Body of pancreas (tissue), 4 donors: ENCODE results near the gene MCTP2. TPM values are rescaled to one million over a fixed set of nuclear protein-coding genes. Genes with fewer than 3 reads are reported as not detected.

Source experiments
- ATAC-seq: fragments of 150-250 bp; one replicate; pipeline ENCODE4 v1.9.1; 2016
- DNase-seq, 4 donors: peaks; one replicate each; pipeline ENCODE4 v3.0.0-alpha.2; 2019
- H3K27ac ChIP-seq, 4 donors: fragments of 200-600 bp; sonication (generic); 1 replicate in 3 of 4; 2 replicates in 1 of 4; pipeline versions ENCODE4 v1.5.1 to v1.6.1; 2016 to 2019; ENCODE audit warnings: mild to moderate bottlenecking in 1 of 4, mixed read lengths in 1 of 4, moderate library complexity in 1 of 4
- H3K27me3 ChIP-seq, 2 donors: fragments of 200-600 bp; sonication (generic); one replicate each; pipeline ENCODE4 v1.6.0; 2016; ENCODE audit warnings: mild to moderate bottlenecking in 1 of 2
- H3K36me3 ChIP-seq, 2 donors: fragments of 200-600 bp; sonication (generic); replicated peaks in 1 of 2; 2 replicates each; pipeline ENCODE4 v1.5.1; 2016; ENCODE audit warnings: low read depth in 2 of 2; ENCODE audit not compliant: insufficient read depth in 1 of 2
- H3K4me1 ChIP-seq: fragments of 200-600 bp; sonication (generic); one replicate; pipeline ENCODE4 v1.6.0; 2016
- H3K4me3 ChIP-seq, 2 donors: fragments of 200-600 bp; sonication (generic); 1 replicate in 1 of 2; 2 replicates in 1 of 2; pipeline ENCODE4 v1.5.1; 2016 to 2019
- H3K9me3 ChIP-seq, 3 donors: fragments of 200-600 bp; sonication (generic); 1 replicate in 2 of 3; 2 replicates in 1 of 3; pipeline ENCODE4 v1.5.1; 2016
- CTCF ChIP-seq, 7 experiments: fragments of 450-650 bp in 4 of 7; fragments of 200-600 bp in 3 of 7; sonication (generic) in 3 of 7; IDR thresholded peaks; one replicate each; pipeline ENCODE4 v1.5.1; 2016 to 2019; ENCODE audit warnings: antibody characterized with exemption in 7 of 7
- POLR2A ChIP-seq, 3 donors: fragments of 450-650 bp; IDR thresholded peaks; one replicate each; pipeline ENCODE4 v1.6.1; 2016; ENCODE audit warnings: antibody characterized with exemption in 3 of 3, mild to moderate bottlenecking in 2 of 3
- WGBS, 2 donors: methylation state at CpG; one replicate each; pipeline ENCODE4 v1.1.5; 2017; 5-methylcytosine and 5-hydroxymethylcytosine counted together
- intact Hi-C: fragments of 100-400 bp; cut with DNase I; formaldehyde crosslinking; loops from one replicate; pipeline ENCODE4 v1.15.1; 2023
- total RNA-seq, 2 donors: library from RNA; depleted of rRNA; stranded (reverse); fragments of >200 nt; gene quantifications; one replicate each; pipeline ENCODE4 v1.1.0, GENCODE V29; 2016

Gene MCTP2
- total RNA-seq, 2 donors from 2014 or later = 28.5 to 31.6 TPM

GRCh38 chr15:94404733-94405283, 173.4 kb downstream of the MCTP2 start:
- 81 to 89% methylated on average over 7 to 9 of the region's 9 CpGs for WGBS, 2 donors
- Histone ChIP-seq H3K36me3 (peaks cover 0 to 1% of the 10 kb centered on the region in 2 donors), H3K4me3 (no peak overlapping the region), H3K4me1 (no peaks in the 10 kb centered on the region), H3K9me3 (no peaks in the 10 kb centered on the region), H3K27me3 (no peaks in the 10 kb centered on the region), H3K27ac (no peak overlapping the region)
- no peak for ATAC-seq
- intact Hi-C loops = no loop called here
- peak in 1 of 4 donors; percentile 7 for DNase-seq
- TF ChIP-seq POLR2A (IDR thresholded peaks at IDR 0.05) (no peak), CTCF (IDR thresholded peaks at IDR 0.05) (no peak)

- ATAC-seq (no peak), DNase-seq (no peak)
- H3K36me3 ChIP-seq = no peaks in the 10 kb centered on the region
- H3K27me3 ChIP-seq = no peaks in the 10 kb centered on the region
- no peaks in the 10 kb centered on the region for H3K9me3 ChIP-seq
- WGBS, 2 donors = 73 to 75% methylated on average over 5 of the region's 5 CpGs
- H3K27ac ChIP-seq = no peak overlapping the region
- no peak overlapping the region for H3K4me3 ChIP-seq
- intact Hi-C loops = no loop called here
- no peaks in the 10 kb centered on the region for H3K4me1 ChIP-seq
- TF ChIP-seq CTCF (IDR thresholded peaks at IDR 0.05) = no peak
- no peak for TF ChIP-seq POLR2A (IDR thresholded peaks at IDR 0.05)
Observed at GRCh38 chr15:94411285-94411684, 179.9 kb downstream of the MCTP2 start.

- WGBS, 2 donors = 93% methylated on average over 2 of the region's 2 CpGs
- DNase-seq (no peak), ATAC-seq (no peak)
- intact Hi-C loops = no loop called here
- Histone ChIP-seq H3K36me3 (no peaks in the 10 kb centered on the region), H3K27ac (no peak overlapping the region), H3K4me3 (no peak overlapping the region), H3K4me1 (no peaks in the 10 kb centered on the region), H3K9me3 (no peaks in the 10 kb centered on the region), H3K27me3 (no peaks in the 10 kb centered on the region)
- TF ChIP-seq CTCF (IDR thresholded peaks at IDR 0.05) = no peak
- no peak for TF ChIP-seq POLR2A (IDR thresholded peaks at IDR 0.05)
Observed at GRCh38 chr15:94411846-94412245, 180.5 kb downstream of the MCTP2 start.

- no peak overlapping the region for H3K27ac ChIP-seq
- ATAC-seq = no peak
- H3K4me3 ChIP-seq = no peak overlapping the region
- DNase-seq = no peak
- no peaks in the 10 kb centered on the region for H3K9me3 ChIP-seq
- 28 to 36% methylated on average over 6 of the region's 6 CpGs for WGBS, 2 donors
- H3K4me1 ChIP-seq = no peaks in the 10 kb centered on the region
- intact Hi-C loops = no loop called here
- H3K27me3 ChIP-seq = no peaks in the 10 kb centered on the region
- no peaks in the 10 kb centered on the region for H3K36me3 ChIP-seq
- peak in 6 of 7 experiments; percentile 35 to 49 (median 44) for TF ChIP-seq CTCF (IDR thresholded peaks at IDR 0.05)
- TF ChIP-seq POLR2A (IDR thresholded peaks at IDR 0.05) = no peak
Observed at GRCh38 chr15:94412979-94413746, 181.8 kb downstream of the MCTP2 start.

GRCh38 chr15:94414916-94415315, 183.6 kb downstream of the MCTP2 start:
- no peaks in the 10 kb centered on the region for H3K36me3 ChIP-seq
- TF ChIP-seq POLR2A (IDR thresholded peaks at IDR 0.05) (no peak), CTCF (IDR thresholded peaks at IDR 0.05) (no peak)
- no peaks in the 10 kb centered on the region for H3K27me3 ChIP-seq
- WGBS, 2 donors = 89 to 93% methylated on average over 2 of the region's 2 CpGs
- no peak overlapping the region for H3K27ac ChIP-seq
- H3K4me3 ChIP-seq = no peak overlapping the region
- no peak for DNase-seq
- H3K4me1 ChIP-seq = no peaks in the 10 kb centered on the region
- ATAC-seq = no peak
- intact Hi-C loops = no loop called here
- H3K9me3 ChIP-seq = no peaks in the 10 kb centered on the region
